GM18502 (cell line): ENCODE measurements around the gene PHF21B.
"Not testable (repeated sequence)": the region's sequence is repeated elsewhere in the genome, so short reads cannot be mapped to it uniquely, and the experiment has no call there.

Experiments
- ATAC-seq: cut with Tn5 transposase; IDR thresholded peaks from one replicate; pipeline ENCODE4 v1.9.1; 2021; ENCODE audit warnings: mild to moderate bottlenecking; ENCODE audit not compliant: unreplicated experiment, poor library complexity

The PHF21B gene

DNA sequence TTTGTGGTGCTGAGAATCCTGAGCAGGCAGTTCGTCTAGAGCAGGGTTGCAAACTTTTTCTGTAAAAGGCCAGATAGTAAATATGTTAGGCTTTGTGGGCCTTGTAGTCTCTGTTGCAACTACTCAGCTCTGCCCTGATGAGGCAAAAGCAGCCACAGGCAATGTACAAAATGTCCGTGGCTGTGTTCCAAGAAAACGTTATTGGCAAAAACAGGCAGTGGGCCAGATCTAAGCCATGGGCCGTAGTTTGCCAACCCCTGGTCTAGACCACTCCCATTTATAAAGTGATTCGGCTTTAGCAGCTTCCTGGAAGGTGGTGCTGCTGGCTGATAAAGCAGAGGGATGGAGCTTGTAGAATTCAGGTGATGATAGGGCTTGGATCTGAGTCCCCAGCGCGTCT, 151.0 kb downstream of the PHF21B start:
- ATAC-seq, result not testable (repeated sequence)

DNA sequence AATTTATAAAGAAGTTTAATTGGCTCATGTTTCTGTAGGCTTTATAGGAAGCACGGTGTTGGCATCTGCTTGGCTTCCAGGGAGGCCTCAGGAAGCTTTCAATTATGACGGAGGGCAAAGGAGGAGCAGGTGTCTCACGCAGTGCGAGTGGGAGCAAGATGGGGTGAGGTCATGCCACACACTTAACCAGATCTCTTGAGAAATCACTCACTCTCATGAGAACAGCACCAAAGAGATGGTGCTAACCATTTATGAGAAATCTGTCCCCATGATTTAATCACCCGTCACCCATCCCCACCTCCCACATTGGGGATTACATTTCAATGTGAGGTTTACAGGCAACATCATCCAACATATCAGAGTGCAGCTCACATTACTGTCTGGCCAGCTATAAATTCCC, 153.9 kb downstream of the PHF21B start:
- ATAC-seq, result no peak

DNA sequence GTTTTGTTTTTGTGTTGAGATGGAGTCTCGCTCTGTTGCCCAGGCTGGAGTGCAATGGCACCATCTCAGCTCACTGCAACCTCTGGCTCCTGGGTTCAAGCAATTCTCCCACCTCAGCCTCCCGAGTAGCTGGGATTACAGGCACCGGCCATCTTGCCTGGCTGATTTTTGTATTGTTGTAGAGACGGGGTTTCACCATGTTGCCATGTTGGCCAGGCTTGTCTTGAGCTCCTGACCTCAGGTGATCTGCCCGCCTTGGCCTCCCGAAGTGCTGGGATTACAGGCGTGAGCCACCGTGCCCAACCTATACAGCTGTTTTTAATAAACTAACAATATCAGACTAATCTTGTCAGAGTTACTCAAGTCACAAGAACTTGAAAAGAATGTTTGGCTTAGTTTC, 155.2 kb downstream of the PHF21B start:
- ATAC-seq, result not testable (repeated sequence)

DNA sequence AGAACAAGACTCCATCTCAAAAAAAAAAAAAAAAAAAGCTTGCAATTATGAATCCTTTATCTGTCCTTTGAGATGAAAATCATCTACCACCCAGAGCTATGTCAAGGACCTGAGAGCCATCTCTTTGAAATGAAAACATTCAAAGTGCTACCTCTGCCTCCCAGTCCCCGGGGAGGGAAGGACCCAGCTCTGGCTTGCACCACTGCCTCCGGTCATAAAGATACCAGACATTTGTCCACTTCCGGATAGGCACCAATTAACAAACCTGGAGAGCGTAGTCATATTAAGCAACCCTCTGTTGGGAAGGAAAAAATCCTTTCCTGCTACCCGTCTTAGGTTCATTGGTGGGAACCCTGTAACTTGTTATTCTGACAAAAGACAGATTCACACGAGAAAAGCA, 158.9 kb downstream of the PHF21B start:
- no peak for ATAC-seq

DNA sequence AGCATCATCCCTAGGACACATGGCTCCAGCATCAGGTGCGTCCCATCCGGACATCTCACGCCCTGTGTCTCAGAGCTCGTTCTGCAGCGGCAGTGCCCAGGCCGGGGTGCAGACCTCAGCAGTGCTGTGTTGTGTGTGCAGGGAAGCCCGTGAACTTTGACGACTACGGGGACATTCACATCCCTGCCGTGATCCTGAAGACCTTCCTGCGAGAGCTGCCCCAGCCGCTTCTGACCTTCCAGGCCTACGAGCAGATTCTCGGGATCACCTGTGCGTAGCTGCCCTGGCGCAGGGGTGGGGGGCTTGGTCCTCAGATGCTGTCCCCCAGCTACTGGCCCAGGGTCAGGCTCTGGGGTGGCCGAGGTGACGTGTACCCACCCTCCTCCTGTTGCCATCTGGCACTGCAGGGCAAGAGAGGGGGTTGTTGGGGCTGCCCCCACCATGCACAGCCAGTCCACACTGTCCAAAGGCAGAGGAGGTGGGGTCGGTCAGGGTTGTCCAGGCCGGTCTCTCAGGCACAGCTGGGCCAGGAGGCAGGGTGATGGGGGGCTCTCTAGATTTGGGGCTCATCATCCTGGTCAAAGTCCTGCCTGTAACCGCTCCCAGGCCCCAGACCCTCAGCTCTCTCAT, 160.9 kb downstream of the PHF21B start:
- no peak for ATAC-seq

DNA sequence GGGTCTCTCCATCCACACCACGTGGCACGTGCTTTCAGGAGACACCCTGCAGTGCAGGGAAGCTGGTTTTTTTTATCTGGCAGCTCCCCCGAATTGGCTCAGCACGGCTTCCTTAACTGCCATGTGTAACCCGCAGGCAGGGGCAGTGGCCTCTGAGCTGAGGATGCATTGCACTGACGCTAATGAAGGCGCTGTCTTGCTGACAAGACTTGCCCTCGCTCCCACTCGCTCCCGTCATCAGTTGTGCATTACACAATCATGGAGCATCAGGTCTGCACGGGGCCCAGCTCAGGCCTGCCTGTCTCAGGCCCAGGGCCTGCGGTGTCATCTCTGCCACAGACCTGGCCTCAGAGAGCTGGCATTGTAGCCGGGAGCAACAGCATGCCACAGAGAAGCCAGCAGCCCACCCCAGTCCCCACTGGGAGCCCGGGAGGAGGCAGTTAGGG, 161.5 kb downstream of the PHF21B start:
- no peak for ATAC-seq

DNA sequence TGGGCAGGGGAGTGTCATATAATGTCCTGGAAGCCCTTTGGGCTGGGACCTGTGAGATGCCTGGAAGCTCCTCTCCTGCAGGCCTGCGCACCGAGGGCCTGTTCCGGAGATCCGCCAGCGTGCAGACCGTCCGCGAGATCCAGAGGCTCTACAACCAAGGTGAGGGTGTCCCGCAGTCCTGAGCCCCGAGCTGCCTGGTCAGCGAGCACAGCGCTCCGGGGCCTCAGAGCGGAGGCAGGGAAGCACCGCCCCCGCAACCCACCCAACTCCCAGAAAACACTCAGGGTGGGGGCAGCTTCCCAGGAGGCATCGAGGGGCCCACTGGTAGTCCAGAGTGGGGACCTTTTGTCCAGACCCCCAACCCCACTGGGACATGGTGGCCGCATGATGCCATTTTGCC, 161.9 kb downstream of the PHF21B start:
- no peak for ATAC-seq

DNA sequence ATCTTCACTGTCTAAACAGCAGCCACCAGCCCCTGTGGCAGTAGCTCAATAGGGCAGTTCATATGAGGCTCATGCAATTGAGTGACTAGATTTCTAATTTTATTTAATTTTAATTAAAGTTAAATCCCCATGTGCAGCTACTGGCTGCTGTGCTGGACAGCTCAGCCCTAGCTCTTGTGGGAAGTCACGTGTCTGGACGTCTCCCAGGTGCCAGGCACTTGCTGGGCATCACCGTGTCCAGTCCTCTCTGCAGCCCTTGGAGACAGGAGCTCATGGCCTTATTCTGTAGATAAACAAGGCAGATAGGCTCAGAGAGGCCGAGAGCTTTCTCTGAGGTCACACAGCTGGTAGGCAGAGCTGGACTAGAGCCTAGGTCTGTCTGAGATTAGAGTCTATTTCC, 162.4 kb downstream of the PHF21B start:
- no peak for ATAC-seq

DNA sequence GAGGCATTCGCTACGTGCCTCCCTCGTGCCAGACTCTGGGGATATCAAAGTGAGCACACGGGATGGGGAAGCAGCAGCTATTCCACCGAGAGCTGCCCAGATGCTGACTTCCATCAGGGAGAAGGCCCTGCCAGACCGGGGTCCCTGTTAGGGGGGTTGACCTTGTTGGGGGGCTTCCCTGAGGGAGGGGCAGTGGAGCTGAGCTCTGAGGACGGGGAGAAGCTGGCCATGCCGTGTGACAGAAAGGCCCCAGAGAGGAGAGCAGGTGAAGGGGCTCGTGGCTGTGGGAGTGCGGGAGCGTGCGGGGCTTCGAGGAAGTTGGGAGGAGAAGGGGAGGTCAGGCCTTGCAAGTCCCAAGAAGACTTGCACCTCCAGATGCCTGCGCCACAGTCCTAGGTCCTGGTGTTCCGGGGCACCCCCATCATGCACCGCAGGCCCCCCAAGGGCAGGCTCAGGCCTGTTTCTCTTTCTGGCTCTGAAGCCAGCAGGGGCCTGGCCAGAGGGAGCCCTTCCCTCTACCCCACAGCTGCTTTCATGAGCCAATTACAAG, 163.0 kb downstream of the PHF21B start:
- no peak for ATAC-seq

DNA sequence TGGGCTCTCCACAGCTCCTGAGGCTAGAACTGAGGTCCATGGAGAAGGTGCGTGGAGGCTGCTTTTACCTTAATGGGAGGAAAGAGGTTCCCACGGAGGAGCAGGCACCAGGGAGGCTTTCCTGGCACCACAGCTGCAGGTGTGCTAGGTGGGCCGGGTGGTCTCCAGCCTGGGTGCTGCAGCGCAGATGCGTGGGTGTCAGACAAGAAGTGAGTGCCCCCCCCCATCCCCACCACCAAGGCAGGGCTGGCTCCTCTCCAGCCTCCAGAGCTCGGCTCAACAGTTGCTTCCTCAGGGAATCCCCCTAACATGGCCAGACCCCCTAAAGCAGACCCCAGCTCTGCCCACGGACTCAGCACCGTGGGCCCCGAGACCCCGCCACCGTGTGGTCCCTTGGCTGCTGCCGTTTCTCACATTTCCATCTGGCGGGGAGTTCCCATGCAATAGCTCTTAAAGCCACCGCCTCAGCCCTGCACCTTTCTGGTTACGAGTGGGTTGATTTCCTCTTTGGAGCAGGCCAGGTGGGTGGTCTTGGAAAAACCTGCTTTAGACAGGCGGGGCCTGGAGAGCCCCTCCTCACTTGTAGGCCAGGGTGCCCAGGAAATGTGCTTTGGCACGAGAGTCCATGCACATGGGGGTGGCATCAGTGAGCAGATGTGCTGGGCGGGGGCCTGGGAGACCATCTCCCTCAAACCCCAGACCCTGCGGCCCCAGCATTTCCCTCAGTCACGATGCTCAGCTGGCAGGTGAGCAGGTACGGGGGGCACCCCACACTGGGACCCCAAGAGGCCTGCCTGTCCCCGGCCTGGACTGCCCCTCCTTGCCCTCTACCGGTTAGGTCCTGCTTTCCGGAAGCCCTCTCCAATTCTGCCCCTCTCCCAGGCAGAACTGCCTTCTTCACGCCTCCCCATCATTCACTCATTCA, 163.7 kb downstream of the PHF21B start:
- ATAC-seq, result no peak

DNA sequence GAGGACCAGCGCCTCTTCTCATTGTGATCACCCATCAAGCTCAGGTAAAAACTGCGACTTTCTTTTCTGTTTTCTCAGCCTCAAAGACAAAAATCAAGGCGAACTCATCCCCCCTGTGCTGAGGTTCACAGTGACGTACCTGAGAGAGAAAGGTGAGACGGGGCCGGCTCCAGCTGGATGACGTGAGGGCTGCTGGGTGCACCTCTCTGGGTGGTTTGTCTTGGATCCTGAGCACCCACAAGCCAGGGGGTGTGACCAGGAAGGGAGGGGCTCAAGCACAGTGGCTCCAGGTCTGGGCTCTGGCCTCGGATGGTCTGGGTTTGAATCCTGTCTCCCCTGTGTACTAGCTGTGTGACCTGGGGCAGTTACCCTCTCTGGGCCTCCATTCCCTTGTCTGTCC, 164.6 kb downstream of the PHF21B start:
- ATAC-seq, result no peak

DNA sequence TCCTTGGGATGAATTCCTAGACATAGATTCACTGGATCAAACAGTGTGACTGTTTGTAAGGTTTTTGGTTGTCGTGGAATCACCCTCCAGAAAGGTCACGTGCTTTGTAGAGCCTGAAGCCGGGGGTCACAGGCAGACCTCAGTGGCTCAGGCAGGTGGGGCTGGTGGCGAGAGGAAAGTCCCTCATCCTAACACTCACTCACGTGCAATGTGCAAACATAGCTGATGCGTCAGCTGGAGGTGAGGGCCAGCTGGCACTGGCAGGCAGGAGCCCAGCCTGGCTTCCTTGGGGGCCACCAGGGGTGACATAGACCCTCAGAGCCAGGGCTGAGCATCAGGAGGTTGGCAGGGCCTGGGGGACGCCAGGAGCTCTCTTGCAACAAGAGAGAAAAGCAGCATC, 167.4 kb downstream of the PHF21B start:
- ATAC-seq, result no peak

DNA sequence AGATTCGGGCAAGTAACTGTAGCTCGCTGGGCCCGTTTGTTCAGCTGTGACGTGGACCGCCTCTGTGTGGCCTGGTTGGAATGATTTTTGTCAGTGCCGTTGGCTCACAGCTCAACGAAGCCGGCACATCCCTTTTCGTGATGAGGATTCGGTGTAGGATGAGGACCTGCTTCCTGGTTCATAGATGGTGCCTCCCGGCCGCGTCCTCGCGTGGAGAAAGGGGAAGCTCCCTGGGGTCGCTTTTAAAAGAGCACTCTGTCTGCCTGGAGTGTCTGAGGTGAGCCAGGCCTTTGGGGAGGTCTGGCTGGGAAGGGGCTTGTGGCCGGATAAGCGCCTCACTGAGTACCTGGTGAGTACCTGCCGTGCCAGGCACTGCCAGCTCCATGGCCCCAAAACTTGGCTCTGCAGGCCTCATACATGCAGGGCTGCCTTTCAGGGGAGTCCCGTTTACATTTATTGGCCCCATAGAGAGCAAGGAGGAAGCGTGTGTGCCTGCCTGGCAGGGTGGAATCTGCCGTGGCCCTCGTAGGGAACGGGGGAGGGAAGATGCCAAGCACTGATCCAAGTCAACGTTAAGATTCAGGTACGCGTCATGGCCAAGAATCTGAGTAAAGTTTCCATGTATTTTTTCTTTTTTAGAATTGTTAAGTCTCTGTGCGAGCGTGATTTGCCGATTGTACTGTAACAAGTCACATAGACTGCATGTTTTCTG, 169.0 kb downstream of the PHF21B start:
- ATAC-seq, result no peak

DNA sequence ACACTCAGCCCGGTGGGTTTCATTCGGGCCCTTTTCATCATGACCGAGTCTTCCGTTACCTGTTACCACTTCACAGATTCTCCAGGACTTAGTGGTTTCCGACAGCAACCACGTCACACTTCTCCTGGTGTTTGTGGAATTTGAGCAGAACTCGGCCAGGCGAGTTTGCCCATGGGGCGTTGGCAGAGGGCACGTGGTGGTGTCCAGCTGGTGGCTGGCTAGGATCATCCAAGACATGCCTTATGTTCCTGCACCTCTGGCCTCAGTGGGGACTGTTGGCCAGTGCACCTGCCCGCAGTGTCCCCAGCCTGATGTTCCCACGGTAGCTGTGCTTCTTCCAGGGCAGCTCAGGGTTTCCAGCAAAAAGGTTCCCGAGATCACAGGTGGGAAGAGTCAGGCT, 170.1 kb downstream of the PHF21B start:
- no peak for ATAC-seq

DNA sequence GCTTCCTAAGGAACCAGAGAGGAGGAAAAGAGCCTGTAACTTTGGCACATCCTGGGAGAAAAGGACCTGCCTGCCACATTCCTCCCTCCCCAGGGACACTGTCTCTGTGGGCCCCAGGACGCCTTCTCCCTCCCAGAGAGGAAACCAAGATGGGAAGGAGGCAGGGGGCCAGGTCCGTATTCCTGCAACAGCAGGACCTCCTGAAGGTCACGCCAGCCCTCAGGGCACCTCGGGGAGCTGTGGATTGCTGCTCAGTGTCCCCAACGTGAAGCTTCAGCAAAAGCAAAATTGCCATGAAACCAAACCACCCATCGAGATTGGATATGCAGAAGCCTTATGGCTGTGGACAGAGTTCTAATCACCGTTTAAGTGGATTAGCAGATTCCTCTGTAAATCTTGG, 170.7 kb downstream of the PHF21B start:
- no peak for ATAC-seq

DNA sequence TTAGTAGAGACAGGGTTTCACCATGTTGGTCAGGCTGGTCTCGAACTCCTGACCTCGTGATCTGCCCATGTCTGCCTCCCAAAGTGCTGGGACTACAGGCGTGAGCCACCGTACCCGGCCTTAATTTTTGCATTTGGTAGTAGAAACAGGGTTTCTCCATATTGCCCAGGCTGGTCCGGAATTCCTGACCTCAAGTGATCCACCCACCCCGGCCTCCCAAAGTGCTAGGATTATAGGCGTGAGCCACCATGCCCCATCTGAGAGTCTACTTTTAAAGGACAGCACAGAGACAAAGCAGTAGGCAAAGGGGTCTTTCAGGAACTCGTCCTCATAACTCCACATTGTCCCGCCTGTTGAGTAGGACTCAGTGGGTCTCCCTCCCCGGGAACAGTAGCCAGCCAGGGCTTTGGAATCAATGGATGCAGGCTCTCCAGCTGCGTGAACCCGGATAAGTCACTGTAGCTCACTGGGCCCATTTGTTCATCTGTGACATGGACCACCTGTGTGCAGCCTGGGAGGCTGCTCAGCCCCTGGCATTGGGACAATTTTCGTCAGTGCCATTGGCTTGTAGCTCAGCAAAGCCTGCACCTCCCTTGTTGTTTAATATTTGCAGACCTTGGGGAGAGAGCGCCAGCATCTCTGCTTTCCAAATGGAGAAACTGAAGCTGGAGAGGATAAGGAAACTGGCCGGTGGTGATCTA, 171.3 kb downstream of the PHF21B start:
- ATAC-seq, result no peak

DNA sequence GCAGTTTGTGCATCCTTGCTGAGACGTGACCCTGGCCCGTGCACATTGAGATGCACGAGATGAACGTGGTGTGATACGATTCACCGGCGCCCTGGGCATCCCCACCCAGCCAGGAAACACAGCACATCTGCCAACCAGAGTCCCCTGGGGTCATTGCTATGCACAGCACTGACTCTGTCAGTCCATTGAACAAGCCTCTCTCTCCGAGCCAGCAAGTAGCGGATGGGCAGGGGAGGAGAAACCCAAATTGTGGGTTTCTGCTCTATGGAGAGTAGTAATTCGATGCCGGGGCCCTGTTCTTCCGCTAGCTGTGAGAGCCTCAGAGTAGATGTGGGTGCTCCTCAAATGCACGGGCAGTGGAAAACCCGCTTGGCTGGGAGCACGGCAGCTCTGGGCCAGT, 172.3 kb downstream of the PHF21B start:
- no peak for ATAC-seq

DNA sequence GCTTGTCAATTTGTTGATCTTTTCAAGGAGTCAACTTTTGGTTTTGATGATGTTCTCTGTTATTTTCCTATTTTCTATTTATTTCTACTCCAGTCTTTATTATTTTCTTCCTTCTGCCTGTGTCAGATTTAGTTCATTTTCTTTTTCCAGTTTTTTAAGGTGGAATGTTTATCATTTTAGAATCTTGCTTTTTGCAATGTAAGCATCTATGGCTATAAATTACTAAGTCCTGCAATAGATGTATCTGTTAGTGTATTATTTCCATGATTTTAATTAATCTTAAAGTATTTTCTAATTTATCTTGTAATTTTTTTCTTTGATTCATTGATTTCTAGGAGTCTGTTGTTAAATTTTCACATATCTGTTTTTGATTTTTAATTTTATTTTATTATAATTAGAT, 175.7 kb downstream of the PHF21B start:
- ATAC-seq, result no peak

DNA sequence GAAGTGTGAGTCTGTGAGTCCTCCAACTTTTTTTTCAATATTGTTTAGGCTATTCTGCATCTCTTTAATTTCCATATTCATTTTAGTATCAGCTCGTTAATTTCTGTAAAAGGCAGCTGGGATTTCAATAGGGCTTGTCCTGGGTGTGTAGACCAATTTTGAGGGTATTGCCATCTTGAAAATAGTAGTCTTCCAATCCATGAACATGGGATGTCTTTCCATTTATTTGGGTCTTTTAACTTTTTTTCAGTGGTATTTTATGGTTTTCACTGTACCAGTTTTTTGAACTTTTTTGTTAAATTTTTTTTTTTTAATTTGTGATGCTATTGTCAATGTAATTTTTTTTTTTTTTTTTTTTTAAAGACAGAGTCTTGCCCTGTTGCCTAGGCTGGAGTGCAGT, 177.9 kb downstream of the PHF21B start:
- ATAC-seq, result no peak
